C1 segment of cervical spinal cord (tissue), 14 donors: Measurements from ENCODE around the gene LZIC.

ENCODE experiments used
- DNase-seq, 14 donors: peaks; one replicate each; lab custom pipeline; 2025; lab: John Stamatoyannopoulos, UW

LZIC gene

GRCh38 chr1:9886092-9886742 is 57.0 kb downstream of the LZIC start:
- no peak for DNase-seq

GRCh38 chr1:9884805-9885204 is 58.4 kb downstream of the LZIC start:
- no peak for DNase-seq

- DNase-seq = peak in 4 of 14 donors; percentile 17 to 43 (median 30)
These were observed 59.4 kb downstream of the LZIC start for GRCh38 chr1:9883585-9884449.

GRCh38 chr1:9882945-9883303 is 60.3 kb downstream of the LZIC start:
- DNase-seq = no peak

- DNase-seq = no peak
These were observed 60.8 kb downstream of the LZIC start for GRCh38 chr1:9882296-9882944.

GRCh38 chr1:9881838-9882249 is 61.3 kb downstream of the LZIC start:
- DNase-seq = no peak
